ENCODE data around the gene PRSS2.

- TF ChIP-seq, protein P1, sequence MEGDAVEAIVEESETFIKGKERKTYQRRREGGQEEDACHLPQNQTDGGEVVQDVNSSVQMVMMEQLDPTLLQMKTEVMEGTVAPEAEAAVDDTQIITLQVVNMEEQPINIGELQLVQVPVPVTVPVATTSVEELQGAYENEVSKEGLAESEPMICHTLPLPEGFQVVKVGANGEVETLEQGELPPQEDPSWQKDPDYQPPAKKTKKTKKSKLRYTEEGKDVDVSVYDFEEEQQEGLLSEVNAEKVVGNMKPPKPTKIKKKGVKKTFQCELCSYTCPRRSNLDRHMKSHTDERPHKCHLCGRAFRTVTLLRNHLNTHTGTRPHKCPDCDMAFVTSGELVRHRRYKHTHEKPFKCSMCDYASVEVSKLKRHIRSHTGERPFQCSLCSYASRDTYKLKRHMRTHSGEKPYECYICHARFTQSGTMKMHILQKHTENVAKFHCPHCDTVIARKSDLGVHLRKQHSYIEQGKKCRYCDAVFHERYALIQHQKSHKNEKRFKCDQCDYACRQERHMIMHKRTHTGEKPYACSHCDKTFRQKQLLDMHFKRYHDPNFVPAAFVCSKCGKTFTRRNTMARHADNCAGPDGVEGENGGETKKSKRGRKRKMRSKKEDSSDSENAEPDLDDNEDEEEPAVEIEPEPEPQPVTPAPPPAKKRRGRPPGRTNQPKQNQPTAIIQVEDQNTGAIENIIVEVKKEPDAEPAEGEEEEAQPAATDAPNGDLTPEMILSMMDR (IDR thresholded peaks at IDR 0.05; ENCODE audit: extremely low read depth in 1 of 2, insufficient read depth in 1 of 2, low read depth in 1 of 2, low read length in 2 of 2): no peak
- TF ChIP-seq JUN (IDR thresholded peaks at IDR 0.05; ENCODE audit: borderline replicate concordance, insufficient read depth, insufficient read length, low read depth) (peak; percentile 4), MYC (IDR thresholded peaks at IDR 0.05; ENCODE audit: low read depth, low read length) (no peak), POLR2A (IDR thresholded peaks at IDR 0.05; ENCODE audit: low read depth, low read length) (no peak), GATA2 (IDR thresholded peaks at IDR 0.05; ENCODE audit: insufficient read depth, insufficient read length, low read depth, low read length) (peak; percentile 60), POLR2AphosphoS5 (IDR thresholded peaks at IDR 0.05; ENCODE audit: insufficient read depth, low read depth, low read length) (no peak), EZH2 (IDR thresholded peaks at IDR 0.05; ENCODE audit: borderline replicate concordance, low read depth, low read length, severe bottlenecking) (no peak), FOS (IDR thresholded peaks at IDR 0.05; ENCODE audit: borderline replicate concordance, insufficient read depth, low read length) (peak; percentile 73)
- TF ChIP-seq, protein P2, sequence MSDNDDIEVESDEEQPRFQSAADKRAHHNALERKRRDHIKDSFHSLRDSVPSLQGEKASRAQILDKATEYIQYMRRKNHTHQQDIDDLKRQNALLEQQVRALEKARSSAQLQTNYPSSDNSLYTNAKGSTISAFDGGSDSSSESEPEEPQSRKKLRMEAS (IDR thresholded peaks at IDR 0.05; ENCODE audit: insufficient read depth, insufficient read length): no peak
Observed at GRCh38 chr7:142813226-142813625, 42.5 kb downstream of the PRSS2 start.
